Breast epithelium (tissue), 3 donors: ENCODE results near the gene HEPH.

Experiments
- CTCF ChIP-seq, 3 donors: fragments of 450-650 bp; IDR thresholded peaks; one replicate each; pipeline ENCODE4 v1.5.1; 2016 to 2017; ENCODE audit warnings: antibody characterized with exemption in 3 of 3, mild to moderate bottlenecking in 3 of 3, moderate library complexity in 3 of 3
- POLR2AphosphoS5 ChIP-seq, 3 donors: sonication (generic); formaldehyde crosslinking; IDR thresholded peaks; one replicate each; pipeline ENCODE4 v1.6.1; 2017; ENCODE audit warnings: antibody characterized with exemption in 3 of 3

- TF ChIP-seq CTCF (IDR thresholded peaks at IDR 0.05): no peak
- no peak for TF ChIP-seq POLR2AphosphoS5 (IDR thresholded peaks at IDR 0.05)
Measured at GRCh38 chrX:66144258-66144657, 19.8 kb upstream of the HEPH start.
